HL-60 (cell line): ENCODE measurements around the gene CSNK1D.

ENCODE experiments used
- CTCF ChIP-seq: IDR thresholded peaks from one replicate; pipeline ENCODE4 v1.5.1; 2011; ENCODE audit warnings: low read length, control low read depth, inconsistent platforms; ENCODE audit not compliant: insufficient read depth
- GABPA ChIP-seq: IDR thresholded peaks from 2 replicates; pipeline ENCODE4 v1.6.1; 2012; ENCODE audit warnings: low read depth
- REST ChIP-seq: IDR thresholded peaks from 2 replicates; pipeline ENCODE4 v1.6.1; 2012; ENCODE audit warnings: low read depth; ENCODE audit not compliant: insufficient replicate concordance

- no peak for TF ChIP-seq GABPA
- peak; percentile 22 for TF ChIP-seq CTCF
- TF ChIP-seq REST = no peak
Observed at GRCh38 chr17:82320956-82321927, 47.7 kb upstream of the CSNK1D start.
